Right lobe of liver (tissue), 6 donors: ENCODE data around the gene GSTA5. TPM values are rescaled to one million over a fixed set of nuclear protein-coding genes. Genes with fewer than 3 reads are reported as not detected.
"Not testable (repeated sequence)": the region's sequence is repeated elsewhere in the genome, so short reads cannot be mapped to it uniquely, and the experiment has no call there.

Experiments
- ATAC-seq, 4 donors: fragments of 200-7000 bp; cut with Tn5 transposase; one replicate each; pipeline ENCODE4 v1.9.1; 2020; ENCODE audit warnings: mild to moderate bottlenecking in 4 of 4, moderate library complexity in 4 of 4
- DNase-seq, 3 donors: peaks; one replicate each; pipeline ENCODE4 v3.0.0-alpha.2; 2020
- H3K27ac ChIP-seq, 3 donors: fragments of 200-600 bp; one replicate each; pipeline ENCODE4 v1.8.0; 2022
- H3K27me3 ChIP-seq, 2 donors: fragments of 200-600 bp; one replicate each; pipeline ENCODE4 v1.8.0; 2022
- H3K36me3 ChIP-seq, 4 donors: fragments of 200-600 bp; sonication (generic) in 1 of 4; one replicate each; pipeline versions ENCODE4 v1.5.1 to v1.8.0; 2017 to 2022; ENCODE audit warnings: control low read depth in 1 of 4
- H3K4me1 ChIP-seq, 4 donors: fragments of 200-600 bp; sonication (generic) in 1 of 4; one replicate each; pipeline versions ENCODE4 v1.5.1 to v1.8.0; 2017 to 2022; ENCODE audit warnings: control low read depth in 1 of 4
- H3K4me3 ChIP-seq, 3 donors: fragments of 200-600 bp; one replicate each; pipeline ENCODE4 v1.8.0; 2022
- H3K9me3 ChIP-seq, 4 donors: fragments of 200-600 bp; sonication (generic) in 1 of 4; one replicate each; pipeline versions ENCODE4 v1.5.1 to v1.8.0; 2017 to 2022; ENCODE audit warnings: control low read depth in 1 of 4
- CTCF ChIP-seq, 4 donors: fragments of 200-600 bp in 3 of 4; fragments of 450-650 bp in 1 of 4; IDR thresholded peaks; one replicate each; pipeline versions ENCODE4 v1.5.1 to v1.8.0; 2016 to 2022; ENCODE audit warnings: antibody characterized with exemption in 4 of 4, mild to moderate bottlenecking in 2 of 4
- POLR2A ChIP-seq: fragments of 450-650 bp; IDR thresholded peaks from one replicate; pipeline ENCODE4 v1.6.1; 2017; ENCODE audit warnings: antibody characterized with exemption, mild to moderate bottlenecking
- WGBS: methylation state at CpG from one replicate; pipeline ENCODE4 v1.1.6; 2018; ENCODE audit warnings: low coverage, low lambda C conversion rate; ENCODE audit not compliant: insufficient coverage; ENCODE audit errors: missing lambda C conversion rate; 5-methylcytosine and 5-hydroxymethylcytosine counted together
- intact Hi-C, 2 donors: fragments of 100-400 bp; cut with DNase I; formaldehyde crosslinking; loops; one replicate each; pipeline versions ENCODE4 v1.11.2 to v1.14.1; 2022
- total RNA-seq, 6 experiments: library from RNA; depleted of rRNA in 2 of 6; stranded (reverse); fragments of >200 nt in 2 of 6; fragmentation: NEBNext Ultra II Directional in 3 of 6; extraction: Animal tissue kit (Norgen Biotek cat#: 25700) in 3 of 6; gene quantifications; one replicate each; pipeline versions ENCODE4 v1.1.0 to v1.2.4, GENCODE V29; 2016 to 2023
- donor health status: DM: no; HTN: yes; CAD: no.
- donor health status: DM: no; HTN: no; CAD: no.
- donor health status: DM: no; HTN: no; CAD: no.
- donor health status: DM: no; HTN: yes; CAD: no.
- donor health status: DM: no; HTN: yes; CAD: no.

GSTA5 gene
- total RNA-seq, 6 experiments from 2014 or later: not detected

GRCh38 chr6:52839124-52840055 lies 1.2 kb downstream of the GSTA5 start:
- WGBS: 55% methylated on average over 17 of the region's 20 CpGs
- no peak overlapping the region for H3K27ac ChIP-seq
- ATAC-seq (peak; percentile 99 to 100 (median 99)), DNase-seq (peak in 2 of 3 donors; percentile 31 to 70)
- H3K4me3 ChIP-seq: peak overlapping the region in 2 of 3 donors; percentile 38
- no peaks in the 10 kb centered on the region for H3K4me1 ChIP-seq
- H3K27me3 ChIP-seq: no peaks in the 10 kb centered on the region
- intact Hi-C loops: no loop called here
- H3K36me3 ChIP-seq: no peaks in the 10 kb centered on the region
- H3K9me3 ChIP-seq: no peaks in the 10 kb centered on the region
- TF ChIP-seq POLR2A (no peak), CTCF (IDR thresholded peaks at IDR 0.05) (peak; percentile 63 to 80 (median 69))

- Histone ChIP-seq H3K4me1 (no peaks in the 10 kb centered on the region), H3K36me3 (no peaks in the 10 kb centered on the region), H3K27me3 (no peaks in the 10 kb centered on the region), H3K27ac (no peak overlapping the region), H3K4me3 (no peak overlapping the region), H3K9me3 (no peaks in the 10 kb centered on the region)
- intact Hi-C loops: no loop called here
- TF ChIP-seq CTCF (IDR thresholded peaks at IDR 0.05): no peak
- TF ChIP-seq POLR2A: no peak
- ATAC-seq: no peak
- 86% methylated on average over 1 of the region's 1 CpG for WGBS
- no peak for DNase-seq
These were observed 6.1 kb downstream of the GSTA5 start for GRCh38 chr6:52834481-52834880.

- DNase-seq, H3K27ac ChIP-seq, H3K4me3 ChIP-seq, H3K4me1 ChIP-seq, intact Hi-C loops, H3K9me3 ChIP-seq, ATAC-seq, H3K27me3 ChIP-seq, H3K36me3 ChIP-seq: not testable (repeated sequence)
- WGBS: 92% methylated on average over 4 of the region's 4 CpGs
These were observed 9.7 kb downstream of the GSTA5 start for GRCh38 chr6:52830869-52831268.

GRCh38 chr6:52829046-52829817 lies 11.4 kb downstream of the GSTA5 start:
- DNase-seq (no peak), ATAC-seq (no peak)
- intact Hi-C loops: no loop called here
- WGBS: 60% methylated on average over 2 of the region's 37 CpGs
- Histone ChIP-seq H3K27ac (no peak overlapping the region), H3K36me3 (no peaks in the 10 kb centered on the region), H3K9me3 (no peaks in the 10 kb centered on the region), H3K27me3 (no peaks in the 10 kb centered on the region), H3K4me3 (no peak overlapping the region), H3K4me1 (peaks cover 0 to 10% (median 0%) of the 10 kb centered on the region in 4 donors)
- no peak for TF ChIP-seq CTCF (IDR thresholded peaks at IDR 0.05)
- TF ChIP-seq POLR2A: no peak

GRCh38 chr6:52828621-52829020 lies 12.0 kb downstream of the GSTA5 start:
- intact Hi-C loops: not testable (repeated sequence)
- WGBS: 76% methylated on average over 2 of the region's 4 CpGs

GRCh38 chr6:52827073-52827783 lies 13.4 kb downstream of the GSTA5 start:
- peak in 2 of 4 donors; percentile 36 to 42 for ATAC-seq
- H3K9me3 ChIP-seq, H3K4me1 ChIP-seq, H3K27me3 ChIP-seq, intact Hi-C loops, DNase-seq, H3K36me3 ChIP-seq, H3K4me3 ChIP-seq, H3K27ac ChIP-seq: not testable (repeated sequence)
- no CpG with 5 or more reads among the region's 1 CpG for WGBS

More at GRCh38 chr6:52828621-52829020, 12.0 kb downstream of the GSTA5 start:
- DNase-seq, H3K27ac ChIP-seq, H3K4me3 ChIP-seq, ATAC-seq, H3K4me1 ChIP-seq, H3K36me3 ChIP-seq, H3K9me3 ChIP-seq, H3K27me3 ChIP-seq: not testable (repeated sequence)
